MM.1S (cell line): ENCODE data around the gene DOP1A.

Experiments used
- DNase-seq: peaks from one replicate; pipeline ENCODE4 v3.0.0-alpha.2; 2015
- H2AFZ ChIP-seq: fragments of 300-600 bp; sonication (generic); 2 replicates; pipeline ENCODE4 v1.6.0; 2016; ENCODE audit warnings: antibody characterized with exemption, low read length
- H3F3A ChIP-seq: fragments of 300-600 bp; sonication (generic); 2 replicates; pipeline ENCODE4 v1.6.1; 2016; ENCODE audit warnings: mild to moderate bottlenecking, antibody characterized with exemption, low read length, moderate library complexity, mixed read lengths; ENCODE audit not compliant: insufficient read depth
- H3K27ac ChIP-seq: fragments of 300-600 bp; sonication (generic); 2 replicates; pipeline ENCODE4 v1.5.1; 2016; ENCODE audit warnings: mild to moderate bottlenecking, low read length
- H3K27me3 ChIP-seq: fragments of 300-600 bp; sonication (generic); replicated peaks from 2 replicates; pipeline ENCODE4 v1.6.0; 2016; ENCODE audit warnings: low read length; ENCODE audit not compliant: insufficient read depth
- H3K36me3 ChIP-seq: fragments of 300-600 bp; sonication (generic); replicated peaks from 2 replicates; pipeline ENCODE4 v1.6.1; 2016; ENCODE audit warnings: mild to moderate bottlenecking, low read length, mixed read lengths; ENCODE audit not compliant: insufficient read depth
- H3K4me1 ChIP-seq: fragments of 300-600 bp; sonication (generic); 2 replicates; pipeline ENCODE4 v1.6.1; 2016; ENCODE audit warnings: low read length, mixed read lengths
- H3K4me2 ChIP-seq: fragments of 300-600 bp; sonication (generic); 2 replicates; pipeline ENCODE4 v1.6.0; 2016; ENCODE audit warnings: low read depth, low read length
- H3K4me3 ChIP-seq: fragments of 300-600 bp; sonication (generic); 2 replicates; pipeline ENCODE4 v1.5.1; 2016; ENCODE audit warnings: low read length, mixed read lengths
- H3K79me2 ChIP-seq: fragments of 300-600 bp; sonication (generic); 2 replicates; pipeline ENCODE4 v1.6.1; 2016; ENCODE audit warnings: mixed run types, low read length, mixed read lengths
- H3K9ac ChIP-seq: fragments of 300-600 bp; sonication (generic); 2 replicates; pipeline ENCODE4 v1.6.1; 2016; ENCODE audit warnings: low read length, mixed read lengths
- H3K9me2 ChIP-seq: fragments of 300-600 bp; sonication (generic); replicated peaks from 2 replicates; pipeline ENCODE4 v1.6.1; 2016; ENCODE audit warnings: mild to moderate bottlenecking, low read length, mixed read lengths; ENCODE audit not compliant: insufficient read depth
- H3K9me3 ChIP-seq: fragments of 300-600 bp; sonication (generic); replicated peaks from 2 replicates; pipeline ENCODE4 v1.6.1; 2016; ENCODE audit warnings: mild to moderate bottlenecking, low read length, mixed read lengths; ENCODE audit not compliant: insufficient read depth
- H4K20me1 ChIP-seq: fragments of 300-600 bp; sonication (generic); 2 replicates; pipeline ENCODE4 v1.6.1; 2016; ENCODE audit warnings: mild to moderate bottlenecking, low read length, moderate library complexity, mixed read lengths; ENCODE audit not compliant: insufficient read depth
- EZH2 ChIP-seq: fragments of 300-600 bp; sonication (generic); optimal IDR thresholded peaks from 2 replicates; pipeline ENCODE3; 2017; ENCODE audit warnings: low read depth, mild to moderate bottlenecking, antibody characterized with exemption, low read length, mixed read lengths
- EZH2phosphoT487 ChIP-seq: fragments of 300-600 bp; sonication (generic); IDR thresholded peaks from 2 replicates; pipeline ENCODE4 v1.6.1; 2018; ENCODE audit warnings: antibody characterized with exemption, low read length
- TF ChIP-seq, protein P1 (sequence below): fragments of 300-600 bp; sonication (generic); IDR thresholded peaks from 2 replicates; pipeline ENCODE4 v1.5.1; 2016; ENCODE audit warnings: antibody characterized with exemption, low read length, mixed read lengths

Gene DOP1A

GRCh38 chr6:83198486-83199172 is 131.2 kb downstream of the DOP1A start:
- TF ChIP-seq EZH2phosphoT487 = no peak
- no peak for TF ChIP-seq EZH2
- TF ChIP-seq, protein P1, sequence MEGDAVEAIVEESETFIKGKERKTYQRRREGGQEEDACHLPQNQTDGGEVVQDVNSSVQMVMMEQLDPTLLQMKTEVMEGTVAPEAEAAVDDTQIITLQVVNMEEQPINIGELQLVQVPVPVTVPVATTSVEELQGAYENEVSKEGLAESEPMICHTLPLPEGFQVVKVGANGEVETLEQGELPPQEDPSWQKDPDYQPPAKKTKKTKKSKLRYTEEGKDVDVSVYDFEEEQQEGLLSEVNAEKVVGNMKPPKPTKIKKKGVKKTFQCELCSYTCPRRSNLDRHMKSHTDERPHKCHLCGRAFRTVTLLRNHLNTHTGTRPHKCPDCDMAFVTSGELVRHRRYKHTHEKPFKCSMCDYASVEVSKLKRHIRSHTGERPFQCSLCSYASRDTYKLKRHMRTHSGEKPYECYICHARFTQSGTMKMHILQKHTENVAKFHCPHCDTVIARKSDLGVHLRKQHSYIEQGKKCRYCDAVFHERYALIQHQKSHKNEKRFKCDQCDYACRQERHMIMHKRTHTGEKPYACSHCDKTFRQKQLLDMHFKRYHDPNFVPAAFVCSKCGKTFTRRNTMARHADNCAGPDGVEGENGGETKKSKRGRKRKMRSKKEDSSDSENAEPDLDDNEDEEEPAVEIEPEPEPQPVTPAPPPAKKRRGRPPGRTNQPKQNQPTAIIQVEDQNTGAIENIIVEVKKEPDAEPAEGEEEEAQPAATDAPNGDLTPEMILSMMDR = no peak
- H3K4me1 ChIP-seq = 0 out of 2 replicates have a peak, but pooled peaks cover 4% of the 10 kb centered on the region
- no peaks in the 10 kb centered on the region for H4K20me1 ChIP-seq
- no peak overlapping the region for H3K27ac ChIP-seq
- H3K27me3 ChIP-seq = no peaks in the 10 kb centered on the region
- no peaks in the 10 kb centered on the region for H3K36me3 ChIP-seq
- H3K4me3 ChIP-seq = no peak overlapping the region
- no peaks in the 10 kb centered on the region for H3K79me2 ChIP-seq
- DNase-seq = no peak
- H3K9me2 ChIP-seq = no peaks in the 10 kb centered on the region
- H3K4me2 ChIP-seq = no peak overlapping the region
- no peaks in the 10 kb centered on the region for H3K9me3 ChIP-seq
- H3K9ac ChIP-seq = no peak overlapping the region
- peaks cover 11% of the 10 kb centered on the region for H3F3A ChIP-seq
- H2AFZ ChIP-seq = no peak overlapping the region

- Histone ChIP-seq H3F3A (peaks cover 6% of the 10 kb centered on the region), H3K36me3 (no peaks in the 10 kb centered on the region), H3K4me1 (0 out of 2 replicates have a peak, but pooled peaks cover 1% of the 10 kb centered on the region), H3K4me2 (no peak overlapping the region), H3K4me3 (no peak overlapping the region), H3K9ac (no peak overlapping the region), H3K27ac (no peak overlapping the region), H3K27me3 (no peaks in the 10 kb centered on the region), H4K20me1 (no peaks in the 10 kb centered on the region), H3K79me2 (no peaks in the 10 kb centered on the region), H3K9me2 (no peaks in the 10 kb centered on the region), H3K9me3 (no peaks in the 10 kb centered on the region), H2AFZ (no peak overlapping the region)
- TF ChIP-seq EZH2 (no peak), EZH2phosphoT487 (no peak)
- TF ChIP-seq, protein P1 = no peak
- DNase-seq = no peak
These were observed 131.8 kb downstream of the DOP1A start for GRCh38 chr6:83199173-83199862.

DNA sequence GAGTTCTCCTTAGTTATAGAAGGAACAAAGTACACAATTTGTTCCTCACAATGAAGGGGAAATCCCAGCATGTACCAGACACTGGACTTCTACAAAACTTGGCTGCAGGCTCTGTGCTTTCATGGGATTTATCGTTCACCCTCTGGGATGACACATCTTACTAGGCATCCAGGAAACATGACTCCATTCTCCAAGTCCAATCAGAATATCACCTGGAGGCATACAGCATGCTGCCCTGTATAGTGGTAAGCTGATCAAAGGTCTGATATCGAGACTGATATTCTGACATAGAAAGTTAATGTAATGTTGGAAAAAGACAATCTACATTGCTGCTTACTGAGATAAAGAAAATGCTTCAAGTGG is 132.4 kb downstream of the DOP1A start:
- no peak overlapping the region for H3K4me2 ChIP-seq
- no peaks in the 10 kb centered on the region for H3K79me2 ChIP-seq
- no peak overlapping the region for H3K4me3 ChIP-seq
- TF ChIP-seq, protein P1 = no peak
- TF ChIP-seq EZH2 (no peak), EZH2phosphoT487 (no peak)
- no peak overlapping the region for H3K27ac ChIP-seq
- peaks cover under 1% of the 10 kb centered on the region; the same call in 1 of the 2 replicates for H3F3A ChIP-seq
- H3K27me3 ChIP-seq = no peaks in the 10 kb centered on the region
- no peak overlapping the region for H3K9ac ChIP-seq
- H4K20me1 ChIP-seq = no peaks in the 10 kb centered on the region
- H2AFZ ChIP-seq = no peak overlapping the region
- no peak for DNase-seq
- H3K9me3 ChIP-seq = no peaks in the 10 kb centered on the region
- no peaks in the 10 kb centered on the region for H3K36me3 ChIP-seq
- H3K9me2 ChIP-seq = no peaks in the 10 kb centered on the region
- H3K4me1 ChIP-seq = no peaks in the 10 kb centered on the region
